ENCODE data around the gene SLC7A6OS. TPM values are rescaled to one million over a fixed set of nuclear protein-coding genes. Genes with fewer than 3 reads are reported as not detected.

SLC7A6OS gene
- total RNA-seq, 1 experiment from 2014 or later: 24.5 TPM

GRCh38 chr16:68284847-68285246 is 25.9 kb downstream of the SLC7A6OS start:
- Histone ChIP-seq H3K14ac (ENCODE audit: insufficient read depth, low read length) (no peak overlapping the region), H3K56ac (ENCODE audit: insufficient read length, low read depth, low read length) (no peak overlapping the region), H2AK5ac (ENCODE audit: insufficient read length, low read length) (no peak overlapping the region), H3K23ac (ENCODE audit: insufficient read length, low read depth, low read length) (no peak overlapping the region), H3K27me3 (ENCODE audit: insufficient read depth, low read length) (no peaks in the 10 kb centered on the region), H4K20me1 (ENCODE audit: control insufficient read depth, insufficient read depth, insufficient read length) (peaks cover 2% of the 10 kb centered on the region), H2BK5ac (ENCODE audit: insufficient read length, low read length) (no peak overlapping the region), H3K18ac (ENCODE audit: insufficient read length, low read depth, low read length) (no peak overlapping the region), H2AFZ (ENCODE audit: low read length) (no peak overlapping the region), H3K9me3 (ENCODE audit: control insufficient read depth, low read depth, low read length) (no peaks in the 10 kb centered on the region), H3K9ac (ENCODE audit: extremely low read depth, insufficient read length, low read length) (no peak overlapping the region), H3K23me2 (ENCODE audit: insufficient read length, low read depth, low read length, poor library complexity, severe bottlenecking) (no peaks in the 10 kb centered on the region), H2BK15ac (ENCODE audit: low read depth, low read length) (no peak overlapping the region), H3K79me1 (ENCODE audit: insufficient read depth, low read depth, low read length, poor library complexity, severe bottlenecking) (no peaks in the 10 kb centered on the region), H4K91ac (ENCODE audit: insufficient read length, low read depth, low read length) (no peak overlapping the region), H3K4me2 (ENCODE audit: insufficient read depth, insufficient read length, low read length) (no peak overlapping the region), H2BK120ac (ENCODE audit: low read depth, low read length, poor library complexity, severe bottlenecking) (no peak overlapping the region), H3T11ph (ENCODE audit: low read length) (no peak overlapping the region), H3K27ac (ENCODE audit: insufficient read length, low read depth, low read length) (no peak overlapping the region), H3K79me2 (ENCODE audit: insufficient read depth, low read length) (no peaks in the 10 kb centered on the region), H4K8ac (replicated peaks; ENCODE audit: insufficient read length, low read depth, low read length) (no peak overlapping the region), H4K5ac (ENCODE audit: insufficient read length, low read depth, low read length) (no peak overlapping the region), H3K4me1 (ENCODE audit: insufficient read depth, low read length) (no peaks in the 10 kb centered on the region), H3K4ac (ENCODE audit: low read depth, low read length) (no peak overlapping the region), H2BK12ac (ENCODE audit: insufficient read length, low read depth, low read length) (no peak overlapping the region), H2BK20ac (ENCODE audit: low read depth, low read length, poor library complexity, severe bottlenecking) (no peak overlapping the region)
- H3K36me3 Mint-ChIP-seq (ENCODE audit: insufficient read depth in 1 of 3, low read depth in 3 of 3): peaks cover 7 to 32% (median 14%) of the 10 kb centered on the region in 3 experiments; a peak in 4 of 7 replicates
- peaks cover 0 to 4% of the 10 kb centered on the region in 2 experiments; a peak in 2 of 4 replicates for H3K4me1 Mint-ChIP-seq
- H3K9me3 Mint-ChIP-seq: no peaks in the 10 kb centered on the region
- no peaks in the 10 kb centered on the region for H3K27me3 Mint-ChIP-seq (ENCODE audit: low read depth)
- no CpG with 5 or more reads among the region's 5 CpGs for WGBS (ENCODE audit: extremely low coverage, insufficient read length, low lambda C conversion rate)
- no peak for TF ChIP-seq CTCF (conservative IDR thresholded peaks at IDR 0.05)
- no peak overlapping the region for H3K4me3 Mint-ChIP-seq
- DNase-seq: no peak
- no peak overlapping the region; a peak in 1 of 7 replicates for H3K27ac Mint-ChIP-seq
